ENCODE results near the gene KRT1.
"Not testable (repeated sequence)": the region's sequence is repeated elsewhere in the genome, so short reads cannot be mapped to it uniquely, and the experiment has no call there.

The KRT1 gene

DNA sequence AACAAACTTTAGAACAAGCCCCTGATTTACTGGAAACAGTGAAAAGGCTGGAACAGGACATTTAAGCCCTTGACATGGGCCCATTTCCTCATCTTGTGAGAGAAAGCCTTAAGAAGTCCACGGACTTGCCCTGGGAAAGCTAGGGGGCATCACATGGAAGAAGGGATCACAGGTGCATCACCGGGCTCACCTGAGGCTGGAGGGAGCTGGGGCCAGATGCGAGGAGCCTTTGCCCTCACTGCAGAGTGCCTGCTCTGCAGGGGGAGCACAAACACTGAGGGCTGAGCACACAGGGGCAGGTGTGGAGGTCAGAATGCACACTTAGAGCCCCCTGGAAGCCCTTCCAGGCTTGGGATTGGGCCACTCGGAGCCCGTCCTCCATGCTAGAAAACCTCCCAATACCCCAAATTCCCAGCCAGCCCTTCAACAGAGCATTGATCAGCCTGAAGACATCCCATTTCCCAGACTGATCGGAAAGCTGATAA is 5.2 kb upstream of the KRT1 start:
- intact Hi-C loops (cut with DNase I) = no loop called here
- no peak for DNase-seq

DNA sequence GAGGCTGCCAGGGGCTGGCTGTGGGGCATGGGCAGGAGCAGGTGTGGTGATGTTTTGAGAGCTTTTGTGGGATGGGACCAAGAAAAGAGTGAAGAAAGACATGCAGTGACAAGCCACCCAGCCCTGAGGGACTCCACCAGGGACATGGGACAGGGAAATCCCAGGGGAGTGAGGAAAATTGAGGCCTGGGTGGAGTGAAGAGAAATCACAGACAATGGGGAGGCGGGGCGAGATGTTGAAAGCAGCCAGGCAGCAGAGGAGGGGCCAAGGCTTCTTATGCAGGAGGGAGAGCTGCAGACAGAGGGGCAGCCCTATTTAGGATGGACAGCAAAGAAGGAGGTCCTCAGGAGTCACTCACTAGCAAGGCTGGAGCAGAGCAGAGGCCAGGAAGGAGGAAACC is 4.2 kb upstream of the KRT1 start:
- DNase-seq = no peak
- intact Hi-C loops (cut with DNase I) = no loop called here

DNA sequence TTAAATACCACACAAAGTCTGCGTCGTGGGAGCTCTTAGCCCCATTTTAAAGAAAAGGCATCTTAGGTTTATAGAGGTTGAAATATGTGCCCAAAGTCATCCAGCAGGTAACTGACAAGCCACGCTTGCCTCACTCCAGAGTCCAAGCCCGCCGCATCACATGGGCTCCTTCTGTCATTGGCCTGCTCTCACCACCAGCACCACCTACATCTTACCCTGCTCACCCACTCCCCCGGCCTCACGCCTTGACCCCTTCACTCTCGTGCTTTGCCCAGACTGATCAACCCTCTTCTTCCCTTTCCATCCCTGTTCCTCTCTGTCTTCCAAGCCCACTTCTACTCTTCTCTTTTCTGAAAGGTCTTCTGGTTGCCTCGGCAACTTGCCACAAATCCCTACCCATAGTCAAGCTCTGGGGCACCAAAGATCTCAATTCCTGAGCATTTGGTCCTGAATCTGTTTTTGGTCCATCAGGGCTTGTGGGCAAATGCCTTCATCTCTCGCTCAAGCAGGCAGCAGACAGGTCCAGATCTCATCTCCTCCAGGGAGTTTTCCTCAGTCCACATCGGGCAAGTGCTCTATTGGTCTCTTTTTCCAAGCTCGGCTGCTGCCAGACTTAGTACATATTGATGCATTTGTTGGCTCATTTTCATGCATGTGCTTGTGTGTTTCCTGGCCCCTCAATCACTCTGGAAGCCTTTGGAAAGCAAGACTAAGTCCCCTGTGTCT is 3.5 kb upstream of the KRT1 start:
- no peak for DNase-seq
- intact Hi-C loops (cut with DNase I) = no loop called here

DNA sequence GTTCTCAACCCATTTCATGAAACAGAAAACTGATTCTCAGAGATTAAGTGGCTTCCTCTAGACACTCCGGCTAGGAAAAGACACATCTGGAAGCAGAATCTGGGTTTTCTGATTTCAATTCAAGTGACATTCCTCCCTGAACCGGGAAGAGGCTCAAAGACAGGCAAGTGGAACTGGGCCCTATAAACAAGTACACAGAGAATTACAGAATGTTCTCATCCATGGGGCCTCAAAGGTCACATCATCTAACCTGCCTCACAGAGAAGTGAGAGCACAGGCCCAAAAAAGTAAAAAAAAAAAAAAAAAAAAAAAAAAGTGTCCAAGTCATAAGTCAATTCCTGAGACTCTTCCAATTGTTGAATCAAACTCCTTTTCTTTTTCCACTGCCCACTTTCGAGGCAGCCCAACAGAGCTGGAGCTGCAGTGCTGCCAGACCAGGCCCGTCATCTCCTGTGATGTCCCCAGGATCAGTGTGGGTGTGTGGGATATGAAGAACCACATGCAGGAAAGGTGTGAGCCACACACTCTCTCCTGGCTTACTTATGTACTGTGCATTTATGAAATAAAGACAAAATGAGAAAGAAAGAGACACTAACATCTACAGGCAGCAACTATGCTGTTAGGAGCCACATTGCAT is 2.8 kb upstream of the KRT1 start:
- no peak for DNase-seq
- intact Hi-C loops (cut with DNase I) = no loop called here

DNA sequence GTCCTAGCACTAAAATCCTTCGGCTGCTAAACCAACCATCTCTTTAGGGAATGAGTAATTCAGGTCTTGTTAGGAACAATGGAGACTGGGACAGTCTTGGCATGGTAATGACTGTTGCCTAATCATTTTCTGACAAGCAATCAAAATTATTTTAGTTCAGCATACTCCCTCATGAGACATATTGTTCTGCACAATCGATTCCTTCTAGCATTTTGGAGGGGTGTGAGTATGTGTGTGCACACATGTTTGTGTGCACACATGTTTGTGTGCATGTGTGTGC is 2.1 kb upstream of the KRT1 start:
- intact Hi-C loops (cut with DNase I) = no loop called here
- DNase-seq = no peak

DNA sequence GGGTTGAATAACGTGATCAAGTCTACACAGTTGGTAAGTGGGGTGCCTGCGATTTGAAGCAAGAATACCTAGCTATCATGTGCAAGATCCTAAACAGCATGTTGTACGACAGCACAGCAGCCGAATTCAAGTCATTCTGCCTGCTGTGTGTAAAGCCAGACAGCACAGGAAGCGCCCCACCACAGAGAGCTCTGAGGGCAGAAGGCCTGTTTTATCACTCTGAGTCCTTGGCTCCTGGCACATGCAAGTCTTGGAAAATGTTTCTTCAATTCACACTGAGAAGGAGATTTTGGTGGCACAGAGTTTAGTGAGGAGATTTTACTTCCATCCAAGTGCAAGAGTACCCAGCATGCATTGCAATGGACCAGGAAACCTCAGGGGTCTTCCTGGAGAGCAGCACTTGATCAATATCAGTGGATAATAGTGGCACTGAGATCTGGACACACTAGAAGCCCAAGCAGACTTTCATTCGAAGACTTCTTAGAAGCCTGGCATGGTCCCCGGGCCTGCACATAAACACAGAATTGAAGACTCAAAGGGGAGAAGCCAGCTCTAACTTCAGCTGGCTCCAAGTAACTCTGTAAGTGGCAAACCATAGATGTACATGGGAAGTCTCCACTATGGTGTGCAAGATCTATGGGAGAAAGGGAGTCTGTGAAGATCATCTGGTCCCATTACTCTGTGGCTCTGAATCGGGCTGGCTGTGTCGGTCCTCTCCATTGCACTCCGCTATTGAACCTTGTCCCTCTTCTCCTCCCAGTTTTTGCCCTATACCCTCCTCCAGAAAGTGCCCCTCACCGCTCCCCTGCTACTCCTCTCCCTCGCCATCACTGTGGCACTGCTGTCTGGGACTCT is 1.5 kb upstream of the KRT1 start:
- no peak for DNase-seq
- intact Hi-C loops (cut with DNase I) = no loop called here

DNA sequence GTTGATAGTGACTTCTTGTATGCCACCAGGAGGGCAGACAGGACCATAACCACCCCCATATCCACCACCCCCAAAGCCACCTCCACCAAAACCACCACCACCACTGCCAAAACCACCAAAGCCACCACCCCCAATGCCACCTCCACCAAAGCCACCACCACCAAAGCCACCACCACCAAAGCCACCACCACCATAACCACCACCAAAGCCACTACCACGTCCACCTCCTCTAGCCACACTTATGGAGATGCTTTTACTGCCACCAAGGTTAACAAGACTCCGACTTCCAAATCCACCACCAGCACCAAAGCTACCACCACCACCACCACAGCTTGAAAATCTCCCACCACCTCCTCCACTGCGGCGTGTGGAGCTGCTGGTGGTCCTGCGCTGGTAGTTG is 332 bp downstream of the KRT1 start:
- DNase-seq = no peak
- intact Hi-C loops (cut with DNase I) = no loop called here

DNA sequence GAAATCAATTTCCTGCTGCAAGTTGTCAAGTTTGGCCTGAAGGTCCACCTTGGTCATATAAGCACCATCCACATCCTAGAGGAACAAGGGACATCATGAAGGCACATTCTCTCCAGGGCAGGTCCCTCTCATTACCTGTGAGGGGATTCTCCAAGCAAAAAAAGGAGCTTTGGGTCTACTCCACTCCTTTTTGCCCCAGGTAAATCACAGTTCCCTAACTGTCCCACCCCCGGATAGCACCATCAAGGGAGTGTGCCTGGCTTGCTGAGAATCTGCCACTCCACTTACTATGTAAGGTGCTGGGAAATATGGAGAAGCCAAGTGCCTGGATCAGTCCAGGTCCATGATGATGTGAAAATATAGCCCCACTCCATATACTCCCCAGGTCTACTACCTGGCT is 2.5 kb downstream of the KRT1 start:
- no peak for DNase-seq
- intact Hi-C loops (cut with DNase I) = no loop called here

DNA sequence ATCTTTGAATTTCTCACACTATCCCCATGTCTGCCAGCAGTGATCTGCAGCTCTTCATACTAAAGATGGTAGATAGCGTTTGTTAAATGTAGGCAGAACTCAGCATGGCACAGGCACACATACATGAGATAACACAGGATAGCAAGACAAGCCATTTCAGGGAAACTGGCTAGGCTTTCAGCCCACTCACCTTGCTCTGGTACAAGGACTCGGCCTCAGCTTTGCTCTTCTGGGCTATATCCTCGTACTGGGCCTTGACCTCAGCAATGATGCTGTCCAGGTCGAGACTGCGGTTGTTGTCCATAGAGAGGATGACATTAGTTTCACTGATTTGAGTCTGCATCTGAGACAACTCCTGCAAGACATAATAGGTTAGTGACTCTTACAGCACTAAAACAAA is 3.1 kb downstream of the KRT1 start:
- no peak for DNase-seq
- intact Hi-C loops (cut with DNase I) = no loop called here

DNA sequence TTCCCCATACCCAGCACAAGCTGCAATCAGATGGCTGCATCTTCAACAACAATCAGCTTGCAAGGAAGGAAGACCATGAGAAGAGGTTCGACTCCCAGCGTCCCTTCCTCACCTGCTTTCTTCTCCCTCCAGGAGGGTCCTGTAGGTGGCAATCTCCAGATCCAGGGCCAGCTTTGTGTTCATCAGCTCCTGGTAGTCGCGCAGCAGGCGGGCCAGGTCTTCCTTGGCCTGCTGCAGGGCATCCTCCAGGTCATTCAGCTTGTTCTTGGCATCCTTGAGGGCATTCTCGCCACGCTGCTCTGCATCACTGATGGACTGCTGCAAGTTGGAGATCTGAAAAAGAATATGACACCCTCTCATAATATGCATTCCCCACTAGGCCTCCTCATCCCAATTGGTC is 4.0 kb downstream of the KRT1 start:
- intact Hi-C loops (cut with DNase I) = no loop called here
- no peak for DNase-seq

DNA sequence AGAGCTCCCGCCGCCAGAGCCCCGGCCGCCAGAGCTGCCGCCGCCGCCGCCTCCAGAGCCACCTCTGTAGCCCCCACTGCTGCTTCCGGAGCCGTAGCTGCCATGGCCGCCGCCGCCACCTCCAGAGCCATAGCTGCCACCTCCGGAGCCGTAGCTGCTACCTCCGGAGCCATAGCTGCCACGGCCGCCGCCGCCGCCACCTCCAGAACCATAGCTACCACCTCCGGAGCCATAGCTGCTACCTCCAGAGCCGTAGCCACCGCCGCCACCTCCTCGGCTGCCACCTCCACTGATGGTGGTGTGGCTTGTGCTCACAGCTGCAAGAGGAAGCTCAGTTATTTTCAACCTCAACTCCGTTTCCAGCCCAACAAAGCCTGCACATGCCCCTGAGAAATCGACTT is 4.9 kb downstream of the KRT1 start:
- no peak for DNase-seq
- intact Hi-C loops (cut with DNase I) = no loop called here

DNA sequence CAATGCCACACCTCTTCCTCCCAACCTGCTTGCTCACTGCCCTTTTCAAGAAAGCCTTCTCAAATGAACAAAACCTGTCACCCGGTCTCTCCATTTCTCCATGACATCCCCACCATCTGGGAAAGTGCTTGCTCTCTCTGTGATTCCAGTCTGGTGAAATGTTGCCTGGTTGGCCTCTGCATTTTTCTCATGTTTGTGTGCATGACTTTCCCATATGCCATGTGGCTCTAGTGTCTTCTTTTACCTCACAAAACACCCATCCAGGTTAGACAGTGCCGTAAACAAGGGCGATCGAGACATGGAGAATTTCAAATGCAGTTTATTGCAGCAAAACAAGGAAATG is 5.8 kb downstream of the KRT1 start:
- intact Hi-C loops (cut with DNase I) = no loop called here

DNA sequence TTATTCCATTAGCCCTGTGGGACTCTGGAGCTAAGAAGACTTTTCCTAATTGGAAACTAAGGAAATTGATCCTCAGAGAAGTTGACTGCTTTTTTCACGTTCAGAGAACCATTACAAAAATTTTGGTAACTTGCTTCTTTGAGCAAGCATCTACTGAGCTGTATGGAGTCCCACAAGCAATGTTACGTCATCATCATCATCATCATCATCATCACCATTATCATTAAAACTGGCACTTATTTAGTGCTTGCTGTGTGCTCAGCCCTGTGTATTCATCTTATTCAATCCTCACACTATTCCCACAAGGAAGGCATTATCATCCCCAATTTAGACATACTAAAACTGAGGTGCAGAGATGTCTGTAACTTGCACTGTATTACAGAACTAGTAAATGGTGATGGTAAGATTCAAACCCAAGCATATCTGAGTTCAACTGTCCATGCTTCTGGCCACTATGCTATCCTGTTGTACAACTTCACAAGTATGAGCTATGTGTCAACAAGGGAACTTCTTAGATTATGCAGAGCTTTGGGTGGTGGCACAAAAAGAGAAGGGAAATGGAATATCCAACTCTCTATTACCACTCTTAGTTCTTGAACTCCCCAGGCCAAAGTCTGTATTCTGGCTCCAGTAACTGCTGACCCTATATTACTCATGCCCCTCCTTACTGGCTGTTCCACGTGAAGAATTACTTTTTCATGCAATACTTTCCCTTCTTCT is 6.3 kb downstream of the KRT1 start:
- no peak for DNase-seq
- intact Hi-C loops (cut with DNase I) = no loop called here

More for the DNA sequence above, 5.8 kb downstream of the KRT1 start:
- DNase-seq = no peak

DNA sequence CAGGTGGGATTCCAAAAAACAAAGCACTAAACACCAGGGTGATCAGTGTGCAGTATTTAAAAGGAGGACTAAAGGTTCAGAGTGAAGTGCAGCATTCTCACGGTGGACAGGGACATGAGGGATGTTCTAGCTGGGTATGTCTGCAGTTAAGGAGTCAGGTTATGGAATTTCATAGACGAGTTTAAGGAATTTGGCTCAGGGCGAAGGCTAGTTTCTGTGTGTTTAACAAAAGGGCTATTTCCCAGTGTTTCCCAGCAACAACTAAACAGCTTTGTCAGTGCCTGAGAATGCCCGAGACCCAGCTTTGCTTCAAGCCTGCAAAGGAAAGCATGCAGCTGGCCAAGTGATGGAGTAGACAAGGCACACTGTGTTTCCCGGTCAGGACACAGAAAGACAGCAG is 7.0 kb downstream of the KRT1 start:
- peak in 2 of 42 donors; percentile 14 to 40 for DNase-seq
- intact Hi-C loops (cut with DNase I) = no loop called here

DNA sequence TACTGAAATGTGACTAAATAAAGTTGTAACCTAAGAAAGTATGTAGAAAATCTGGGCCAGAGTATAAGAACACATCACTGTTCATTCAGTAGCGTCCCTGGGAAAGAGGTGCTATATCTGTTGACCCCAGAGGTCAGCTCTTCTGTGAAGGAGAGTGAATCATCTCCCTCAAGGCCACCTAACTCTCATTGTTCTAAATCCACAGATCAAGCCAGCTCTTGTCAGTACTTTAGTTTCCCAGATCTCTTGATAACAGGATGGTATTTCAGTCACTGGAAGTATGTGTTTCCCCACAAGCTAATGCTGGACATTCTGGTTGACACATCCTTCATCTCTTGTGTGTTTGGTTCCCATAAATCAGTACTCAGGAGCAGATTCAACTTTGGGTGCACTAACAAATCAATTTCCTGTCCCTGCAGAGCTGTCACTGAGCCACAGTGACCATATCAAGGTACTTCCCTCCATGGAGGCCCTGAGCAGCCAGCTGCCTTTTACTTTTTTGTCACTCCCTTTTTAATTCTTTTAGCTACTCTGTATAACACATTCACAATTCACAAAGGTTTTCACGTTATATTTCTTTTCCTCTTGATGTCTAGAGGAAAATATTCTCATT is 7.8 kb downstream of the KRT1 start:
- no peak for DNase-seq
- intact Hi-C loops (cut with DNase I) = no loop called here

DNA sequence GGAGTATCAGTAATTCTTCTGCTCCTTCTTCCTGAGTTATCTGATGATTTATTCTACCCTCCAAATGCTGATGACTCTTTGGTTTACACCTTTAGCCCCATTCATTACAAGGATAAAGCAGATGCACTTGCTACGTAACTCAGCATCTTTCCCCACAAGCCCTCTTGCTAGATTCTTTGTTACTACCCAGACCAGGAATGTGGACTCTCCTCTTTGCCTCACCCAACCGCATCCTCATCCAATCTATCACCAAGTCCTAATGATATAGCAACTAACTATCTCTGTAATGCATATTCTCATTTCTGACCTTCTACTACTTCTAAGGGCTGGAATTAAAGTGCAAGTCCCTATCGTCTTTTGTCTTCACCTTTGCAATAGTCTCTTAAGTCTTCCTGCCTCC is 9.2 kb downstream of the KRT1 start:
- DNase-seq = no peak
- intact Hi-C loops (cut with DNase I) = no loop called here

DNA sequence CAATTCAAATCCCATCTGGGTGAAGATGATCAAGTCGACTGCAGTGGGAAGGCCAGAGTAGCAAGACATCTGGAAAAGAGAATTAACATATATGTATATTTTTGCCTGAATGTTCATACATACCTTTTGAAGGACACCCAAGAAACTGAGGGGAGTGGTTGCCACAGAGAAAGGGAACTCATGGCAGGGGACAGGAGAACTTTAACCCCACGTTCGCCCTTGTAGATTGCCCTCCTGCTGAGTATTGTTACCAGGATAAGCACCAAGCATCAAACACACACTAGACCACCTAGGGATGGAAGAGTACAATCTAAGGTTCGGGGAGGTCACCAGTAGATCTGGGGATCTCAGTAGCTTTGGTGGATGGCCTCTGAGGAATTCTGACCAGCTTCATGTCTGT is 9.7 kb downstream of the KRT1 start:
- intact Hi-C loops (cut with DNase I) = no loop called here
- no peak for DNase-seq

DNA sequence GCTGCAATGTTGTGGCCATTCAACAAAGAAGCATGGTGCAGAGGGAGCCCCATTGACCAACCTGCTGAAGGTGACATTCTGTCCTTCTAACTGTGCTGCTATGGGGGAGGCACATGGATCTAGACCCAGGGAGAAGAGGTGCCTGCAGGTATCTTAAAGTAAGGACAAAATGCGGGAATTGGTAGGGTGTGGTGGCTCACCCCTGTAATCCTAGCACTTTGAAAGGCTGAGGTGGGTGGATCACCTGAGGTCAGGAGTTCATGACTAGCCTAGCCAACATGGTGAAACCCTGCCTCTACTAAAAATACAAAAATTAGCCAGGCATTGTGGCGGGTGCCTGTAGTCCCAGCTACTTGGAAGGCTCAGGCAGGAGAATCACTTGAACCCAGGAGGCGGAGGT is 10.3 kb downstream of the KRT1 start:
- DNase-seq; intact Hi-C loops (cut with DNase I): not testable (repeated sequence)

DNA sequence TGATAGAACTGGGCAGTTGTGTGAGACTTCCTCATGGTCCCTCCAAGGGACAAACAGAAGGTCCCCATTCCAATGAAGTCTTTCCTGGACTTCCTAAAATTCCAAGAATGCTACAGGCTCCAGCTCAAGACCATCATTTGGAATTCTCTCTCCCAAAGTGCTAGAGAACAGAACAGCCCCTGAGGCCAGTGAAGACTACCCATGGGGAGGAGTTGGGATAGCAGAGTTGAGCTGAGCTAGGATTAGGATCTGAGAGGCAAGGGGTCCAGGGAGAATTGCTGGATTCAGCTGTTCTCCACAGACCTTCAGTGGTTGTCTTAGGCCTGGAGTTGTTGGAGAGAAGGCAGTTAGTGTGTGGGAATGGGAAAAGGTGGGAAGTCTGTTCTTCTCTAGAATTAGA is 10.8 kb downstream of the KRT1 start:
- DNase-seq = no peak
- intact Hi-C loops (cut with DNase I) = no loop called here

DNA sequence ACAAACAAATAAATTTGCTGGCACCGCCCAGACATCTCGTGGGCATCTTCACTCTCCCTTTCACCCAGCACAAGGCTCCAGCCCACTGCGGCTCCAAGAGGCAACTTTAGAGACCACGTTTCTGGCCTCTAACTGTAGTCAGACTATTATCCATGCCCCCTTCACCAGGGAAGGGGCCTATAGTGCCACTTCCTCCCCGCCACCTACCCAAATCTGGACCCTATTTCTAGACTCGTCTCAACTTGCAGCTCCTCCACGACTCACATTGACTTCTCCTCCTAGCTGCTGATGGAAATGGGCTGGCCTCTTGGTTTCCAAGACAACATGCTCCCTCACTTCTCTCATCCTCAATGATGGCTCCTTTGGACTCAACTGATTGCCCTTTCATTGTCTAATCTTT is 12.3 kb downstream of the KRT1 start:
- no peak for DNase-seq
- intact Hi-C loops (cut with DNase I) = no loop called here

Data from head of caudate nucleus (tissue), 42 donors.